Left lung (tissue), 10 donors: ENCODE measurements around the gene PSMA4. TPM values are rescaled to one million over a fixed set of nuclear protein-coding genes. Genes with fewer than 3 reads are reported as not detected.

Experiments
- ATAC-seq: fragments of 200-7000 bp; cut with Tn5 transposase; one replicate; pipeline ENCODE4 v1.9.1; 2020; ENCODE audit warnings: moderate library complexity
- DNase-seq, 4 donors: peaks; one replicate each; pipeline ENCODE4 v3.0.0-alpha.2; 2013 to 2020
- H3K27ac ChIP-seq, 2 donors: fragments of 200-600 bp; sonication (generic) in 1 of 2; one replicate each; pipeline versions ENCODE4 v1.5.0 to v1.8.0; 2020 to 2021
- H3K27me3 ChIP-seq, 2 donors: fragments of 200-600 bp; sonication (generic) in 1 of 2; one replicate each; pipeline versions ENCODE4 v1.5.0 to v1.8.0; 2020 to 2021
- H3K36me3 ChIP-seq, 2 donors: fragments of 200-600 bp; sonication (generic) in 1 of 2; one replicate each; pipeline versions ENCODE4 v1.5.0 to v1.8.0; 2020 to 2021
- H3K4me1 ChIP-seq, 2 donors: fragments of 200-600 bp; one replicate each; pipeline ENCODE4 v1.8.0; 2021
- H3K4me3 ChIP-seq, 2 donors: fragments of 200-600 bp; sonication (generic) in 1 of 2; one replicate each; pipeline versions ENCODE4 v1.5.0 to v1.8.0; 2020 to 2021; ENCODE audit warnings: mild to moderate bottlenecking in 1 of 2
- H3K9me3 ChIP-seq, 2 donors: fragments of 200-600 bp; sonication (generic) in 1 of 2; one replicate each; pipeline versions ENCODE4 v1.5.0 to v1.8.0; 2020 to 2021
- CTCF ChIP-seq, 2 donors: fragments of 200-600 bp; sonication (generic) in 1 of 2; IDR thresholded peaks; one replicate each; pipeline versions ENCODE4 v1.5.0 to v1.8.0; 2021; ENCODE audit warnings: antibody characterized with exemption in 2 of 2
- intact Hi-C, 2 donors: fragments of 100-400 bp; cut with DNase I; formaldehyde crosslinking; loops; one replicate each; pipeline versions ENCODE4 v1.11.2 to v1.14.2; 2022
- polyA plus RNA-seq, 6 donors: library from polyadenylated mRNA; unstranded; fragments of 120-200 nt; gene quantifications; one replicate each; pipeline ENCODE4 v1.2.1, GENCODE V29; 2013; ENCODE audit not compliant: insufficient read length in 6 of 6
- total RNA-seq, 2 donors: library from RNA; stranded (reverse); fragmentation: NEBNext Ultra II Directional; extraction: Animal tissue kit (Norgen Biotek cat#: 25700); gene quantifications; one replicate each; pipeline ENCODE4 v1.2.1, GENCODE V29; 2021
- donor health status: DM: no; HTN: yes; CAD: no.
- donor health status: DM: no; HTN: no; CAD: no.

PSMA4 gene
- total and polyA plus RNA-seq, 8 donors: 143 to 233 (median 222) TPM

DNA sequence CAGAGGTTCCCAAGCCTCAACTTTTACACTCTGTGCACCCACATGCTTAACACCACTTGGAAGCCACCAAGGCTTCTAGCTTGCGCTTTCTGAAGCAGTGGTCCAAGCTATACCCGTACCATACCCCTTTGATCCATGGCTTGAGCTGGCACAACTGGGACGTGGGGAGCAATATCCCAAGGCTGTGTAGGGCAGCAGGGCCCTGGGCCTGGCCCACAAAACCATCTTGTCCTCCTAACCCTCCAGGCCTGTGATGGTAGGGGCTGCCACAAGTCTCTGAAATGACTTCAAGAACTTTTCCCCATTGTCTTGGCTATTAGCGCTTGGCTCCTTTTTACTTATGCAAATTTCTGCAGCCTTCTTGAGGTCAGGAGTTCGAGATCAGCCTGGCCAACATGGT is 16.0 kb upstream of the PSMA4 start:
- Histone ChIP-seq H3K36me3 (no peaks in the 10 kb centered on the region), H3K4me3 (no peak overlapping the region), H3K4me1 (no peaks in the 10 kb centered on the region), H3K27ac (no peak overlapping the region), H3K27me3 (no peaks in the 10 kb centered on the region), H3K9me3 (no peaks in the 10 kb centered on the region)
- DNase-seq: no peak
- TF ChIP-seq CTCF (IDR thresholded peaks at IDR 0.05): no peak
- intact Hi-C loops: no loop called here
- ATAC-seq: no peak

DNA sequence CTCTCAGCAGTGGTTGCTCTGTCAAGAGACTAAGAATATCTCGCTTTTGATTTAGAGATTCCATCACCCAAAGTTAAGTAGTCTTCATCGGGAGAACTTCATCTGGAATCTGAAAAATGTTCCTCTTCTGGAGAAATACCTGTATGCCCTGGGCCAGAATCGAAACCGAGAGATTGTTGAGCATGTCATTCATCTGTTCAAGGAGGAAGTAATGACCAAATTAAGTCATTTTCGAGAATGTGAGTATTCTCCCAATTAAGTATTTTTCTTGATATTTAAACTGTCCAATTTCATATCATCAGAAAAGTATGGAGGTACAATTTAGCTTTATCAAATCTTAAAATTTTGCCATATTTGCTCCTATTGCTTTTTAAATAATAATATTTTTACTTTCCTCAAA is 12.9 kb upstream of the PSMA4 start:
- Histone ChIP-seq H3K27me3 (no peaks in the 10 kb centered on the region), H3K27ac (no peak overlapping the region), H3K4me1 (no peaks in the 10 kb centered on the region), H3K36me3 (no peaks in the 10 kb centered on the region), H3K4me3 (no peak overlapping the region), H3K9me3 (no peaks in the 10 kb centered on the region)
- TF ChIP-seq CTCF (IDR thresholded peaks at IDR 0.05): no peak
- DNase-seq (no peak), ATAC-seq (no peak)
- intact Hi-C loops: no loop called here

DNA sequence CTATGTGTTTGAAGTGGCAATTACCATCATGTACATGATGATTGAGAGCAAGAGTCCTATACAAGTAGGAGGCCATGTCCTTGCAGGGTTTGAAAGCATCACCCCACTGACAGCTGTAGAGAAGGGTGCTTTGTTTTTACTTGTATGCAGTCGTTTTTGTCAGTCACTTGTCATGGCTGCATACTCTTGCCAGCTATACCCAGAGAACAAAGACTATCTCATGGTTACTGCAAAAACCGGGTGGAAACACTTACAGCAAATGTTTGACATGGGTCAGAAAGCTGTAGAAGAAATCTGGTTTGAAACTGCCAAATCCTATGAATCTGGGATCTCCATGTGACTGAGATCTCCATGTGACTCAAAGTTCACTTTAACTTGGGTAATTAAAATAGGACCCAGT is 6.9 kb upstream of the PSMA4 start:
- Histone ChIP-seq H3K4me1 (no peaks in the 10 kb centered on the region), H3K9me3 (no peaks in the 10 kb centered on the region), H3K4me3 (no peak overlapping the region), H3K36me3 (no peaks in the 10 kb centered on the region), H3K27ac (no peak overlapping the region), H3K27me3 (no peaks in the 10 kb centered on the region)
- intact Hi-C loops: no loop called here
- DNase-seq (no peak), ATAC-seq (no peak)
- no peak for TF ChIP-seq CTCF (IDR thresholded peaks at IDR 0.05)

DNA sequence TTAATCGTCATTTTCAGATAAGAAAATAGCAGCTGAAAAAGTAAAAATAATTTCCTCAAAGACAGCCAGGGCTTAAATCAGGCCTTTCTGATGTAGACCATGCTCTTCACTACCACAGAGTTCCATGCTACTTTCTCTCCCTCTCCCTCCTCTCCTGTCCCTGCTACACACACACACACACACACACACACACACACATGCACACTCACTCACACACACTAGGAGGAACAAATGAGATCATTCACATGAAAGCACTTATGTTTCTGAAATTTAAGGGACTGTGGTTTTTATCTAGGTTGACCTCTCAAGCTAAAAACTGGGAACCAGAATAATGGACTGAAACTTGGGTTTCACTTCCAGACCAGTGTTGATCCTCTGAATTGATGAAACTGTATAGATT is 4.1 kb upstream of the PSMA4 start:
- no peak for TF ChIP-seq CTCF (IDR thresholded peaks at IDR 0.05)
- Histone ChIP-seq H3K27me3 (no peaks in the 10 kb centered on the region), H3K9me3 (no peaks in the 10 kb centered on the region), H3K27ac (no peak overlapping the region), H3K4me1 (peaks cover 0 to 8% of the 10 kb centered on the region in 2 donors), H3K4me3 (no peak overlapping the region), H3K36me3 (no peaks in the 10 kb centered on the region)
- ATAC-seq (no peak), DNase-seq (no peak)
- intact Hi-C loops: no loop called here

DNA sequence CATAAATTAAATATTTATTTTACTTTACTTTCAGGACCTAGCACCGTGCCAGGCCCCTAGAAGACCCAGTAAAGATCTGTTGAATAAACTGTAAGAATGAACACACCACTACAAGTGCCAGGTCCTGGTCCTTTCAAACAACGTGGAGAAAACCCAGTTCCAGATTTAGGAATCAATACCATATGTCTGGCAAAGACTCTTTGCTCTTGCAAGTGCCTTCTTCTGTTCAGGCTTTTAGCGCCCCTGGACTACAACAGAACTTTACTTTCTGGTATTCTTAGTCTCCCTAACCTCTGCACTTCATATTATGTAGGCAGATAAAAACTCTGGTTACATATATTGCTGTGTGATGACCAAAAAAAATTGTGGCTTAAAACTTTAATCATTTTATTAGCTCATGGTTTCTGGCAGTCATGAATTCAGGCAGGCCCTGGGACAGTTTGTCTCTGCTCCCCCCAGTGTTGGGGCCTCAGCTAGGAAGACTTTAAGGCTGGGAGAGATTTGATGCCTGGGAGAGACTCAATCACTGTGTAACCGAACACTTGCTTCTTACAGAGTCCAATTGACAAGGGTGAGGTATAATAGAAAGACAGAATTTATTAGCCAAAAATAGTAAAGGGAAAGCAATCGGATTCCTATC is 2.9 kb upstream of the PSMA4 start:
- no peak overlapping the region for H3K27ac ChIP-seq
- ATAC-seq (no peak), DNase-seq (no peak)
- intact Hi-C loops: no loop called here
- H3K36me3 ChIP-seq: peaks cover 0 to 5% of the 10 kb centered on the region in 2 donors
- no peak overlapping the region for H3K4me3 ChIP-seq
- no peak for TF ChIP-seq CTCF (IDR thresholded peaks at IDR 0.05)
- H3K9me3 ChIP-seq: no peaks in the 10 kb centered on the region
- no peaks in the 10 kb centered on the region for H3K27me3 ChIP-seq
- H3K4me1 ChIP-seq: peaks cover 5 to 21% of the 10 kb centered on the region in 2 donors
